ENCODE measurements around the gene LARP7.

Gene LARP7

GRCh38 chr4:112673686-112674085, 36.7 kb downstream of the LARP7 start:
- H3K4me3 ChIP-seq (replicated peaks in 1 of 2; ENCODE audit: low read depth in 2 of 2, low read length in 2 of 2): no peak overlapping the region
- DNase-seq (ENCODE audit: low read depth in 2 of 2): no peak
- TF ChIP-seq CTCF (IDR thresholded peaks at IDR 0.05; ENCODE audit: low read depth, low read length): no peak

GRCh38 chr4:112674376-112674775, 37.4 kb downstream of the LARP7 start:
- no peak for TF ChIP-seq CTCF (IDR thresholded peaks at IDR 0.05; ENCODE audit: low read depth, low read length)
- H3K4me3 ChIP-seq (replicated peaks in 1 of 2; ENCODE audit: low read depth in 2 of 2, low read length in 2 of 2): no peak overlapping the region
- no peak for DNase-seq (ENCODE audit: low read depth in 2 of 2)

- H3K4me3 ChIP-seq (replicated peaks in 1 of 2; ENCODE audit: low read depth in 2 of 2, low read length in 2 of 2): no peak overlapping the region
- no peak for DNase-seq (ENCODE audit: low read depth in 2 of 2)
- no peak for TF ChIP-seq CTCF (IDR thresholded peaks at IDR 0.05; ENCODE audit: low read depth, low read length)
These were observed 40.7 kb downstream of the LARP7 start for GRCh38 chr4:112677519-112678091.

- H3K4me3 ChIP-seq (replicated peaks in 1 of 2; ENCODE audit: low read depth in 2 of 2, low read length in 2 of 2): no peak overlapping the region
- TF ChIP-seq CTCF (IDR thresholded peaks at IDR 0.05; ENCODE audit: low read depth, low read length): no peak
- no peak for DNase-seq (ENCODE audit: low read depth in 2 of 2)
These were observed 44.1 kb downstream of the LARP7 start for GRCh38 chr4:112680996-112681395.

- DNase-seq (ENCODE audit: low read depth in 2 of 2): no peak
- no peak overlapping the region for H3K4me3 ChIP-seq (replicated peaks in 1 of 2; ENCODE audit: low read depth in 2 of 2, low read length in 2 of 2)
These were observed 56.6 kb downstream of the LARP7 start for GRCh38 chr4:112693507-112693906.

GRCh38 chr4:112700679-112701078, 63.7 kb downstream of the LARP7 start:
- H3K4me3 ChIP-seq (replicated peaks in 1 of 2; ENCODE audit: low read depth in 2 of 2, low read length in 2 of 2): no peak overlapping the region
- no peak for TF ChIP-seq CTCF (IDR thresholded peaks at IDR 0.05; ENCODE audit: low read depth, low read length)
- DNase-seq (ENCODE audit: low read depth in 2 of 2): no peak

More at GRCh38 chr4:112693507-112693906, 56.6 kb downstream of the LARP7 start:
- TF ChIP-seq CTCF (IDR thresholded peaks at IDR 0.05; ENCODE audit: low read depth, low read length): no peak

GRCh38 chr4:112702892-112703291, 65.9 kb downstream of the LARP7 start:
- no peak overlapping the region for H3K4me3 ChIP-seq (replicated peaks in 1 of 2; ENCODE audit: low read depth in 2 of 2, low read length in 2 of 2)
- DNase-seq (ENCODE audit: low read depth in 2 of 2): no peak
- TF ChIP-seq CTCF (IDR thresholded peaks at IDR 0.05; ENCODE audit: low read depth, low read length): no peak
